Body of pancreas (tissue), 4 donors: ENCODE results near the gene ATF2. TPM values are rescaled to one million over a fixed set of nuclear protein-coding genes. Genes with fewer than 3 reads are reported as not detected.
"Not testable (repeated sequence)": the region's sequence is repeated elsewhere in the genome, so short reads cannot be mapped to it uniquely, and the experiment has no call there.

ENCODE experiments used
- ATAC-seq: fragments of 150-250 bp; one replicate; pipeline ENCODE4 v1.9.1; 2016
- DNase-seq, 4 donors: peaks; one replicate each; pipeline ENCODE4 v3.0.0-alpha.2; 2019
- H3K27ac ChIP-seq, 4 donors: fragments of 200-600 bp; sonication (generic); 1 replicate in 3 of 4; 2 replicates in 1 of 4; pipeline versions ENCODE4 v1.5.1 to v1.6.1; 2016 to 2019; ENCODE audit warnings: mild to moderate bottlenecking in 1 of 4, mixed read lengths in 1 of 4, moderate library complexity in 1 of 4
- H3K27me3 ChIP-seq, 2 donors: fragments of 200-600 bp; sonication (generic); one replicate each; pipeline ENCODE4 v1.6.0; 2016; ENCODE audit warnings: mild to moderate bottlenecking in 1 of 2
- H3K36me3 ChIP-seq, 2 donors: fragments of 200-600 bp; sonication (generic); replicated peaks in 1 of 2; 2 replicates each; pipeline ENCODE4 v1.5.1; 2016; ENCODE audit warnings: low read depth in 2 of 2; ENCODE audit not compliant: insufficient read depth in 1 of 2
- H3K4me1 ChIP-seq: fragments of 200-600 bp; sonication (generic); one replicate; pipeline ENCODE4 v1.6.0; 2016
- H3K4me3 ChIP-seq, 2 donors: fragments of 200-600 bp; sonication (generic); 1 replicate in 1 of 2; 2 replicates in 1 of 2; pipeline ENCODE4 v1.5.1; 2016 to 2019
- H3K9me3 ChIP-seq, 3 donors: fragments of 200-600 bp; sonication (generic); 1 replicate in 2 of 3; 2 replicates in 1 of 3; pipeline ENCODE4 v1.5.1; 2016
- POLR2A ChIP-seq, 3 donors: fragments of 450-650 bp; IDR thresholded peaks; one replicate each; pipeline ENCODE4 v1.6.1; 2016; ENCODE audit warnings: antibody characterized with exemption in 3 of 3, mild to moderate bottlenecking in 2 of 3
- WGBS, 2 donors: methylation state at CpG; one replicate each; pipeline ENCODE4 v1.1.5; 2017; 5-methylcytosine and 5-hydroxymethylcytosine counted together
- intact Hi-C: fragments of 100-400 bp; cut with DNase I; formaldehyde crosslinking; loops from one replicate; pipeline ENCODE4 v1.15.1; 2023
- total RNA-seq, 2 donors: library from RNA; depleted of rRNA; stranded (reverse); fragments of >200 nt; gene quantifications; one replicate each; pipeline ENCODE4 v1.1.0, GENCODE V29; 2016
- TF ChIP-seq, protein P1 (sequence below), 7 experiments: fragments of 450-650 bp in 4 of 7; fragments of 200-600 bp in 3 of 7; sonication (generic) in 3 of 7; IDR thresholded peaks; one replicate each; pipeline ENCODE4 v1.5.1; 2016 to 2019; ENCODE audit warnings: antibody characterized with exemption in 7 of 7

Gene ATF2
- total RNA-seq, 2 donors from 2014 or later = 24.6 to 48.1 TPM

DNA sequence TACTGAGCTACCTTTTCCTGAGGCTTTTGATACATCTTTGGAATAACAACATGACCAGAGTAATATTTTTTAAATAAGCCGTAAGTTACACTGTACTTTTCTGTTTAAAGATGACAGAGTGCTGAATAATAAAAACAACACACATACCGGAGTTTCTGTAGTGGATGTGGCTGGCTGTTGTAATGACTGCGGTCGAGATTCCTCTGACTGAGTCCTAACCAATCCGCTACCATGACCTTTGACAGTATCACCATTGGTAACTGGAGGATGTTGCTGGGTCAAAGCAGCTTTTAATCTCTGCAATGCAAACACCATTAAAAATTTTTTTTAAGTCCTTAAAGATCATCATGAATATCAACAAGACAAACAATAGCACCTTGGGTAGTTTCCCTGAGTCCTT is 70.7 kb downstream of the ATF2 start:
- no peaks in the 10 kb centered on the region for H3K27me3 ChIP-seq
- H3K4me1 ChIP-seq = no peaks in the 10 kb centered on the region
- H3K27ac ChIP-seq = no peak overlapping the region
- intact Hi-C loops = no loop called here
- ATAC-seq (no peak), DNase-seq (no peak)
- H3K9me3 ChIP-seq = no peaks in the 10 kb centered on the region
- TF ChIP-seq, protein P1, sequence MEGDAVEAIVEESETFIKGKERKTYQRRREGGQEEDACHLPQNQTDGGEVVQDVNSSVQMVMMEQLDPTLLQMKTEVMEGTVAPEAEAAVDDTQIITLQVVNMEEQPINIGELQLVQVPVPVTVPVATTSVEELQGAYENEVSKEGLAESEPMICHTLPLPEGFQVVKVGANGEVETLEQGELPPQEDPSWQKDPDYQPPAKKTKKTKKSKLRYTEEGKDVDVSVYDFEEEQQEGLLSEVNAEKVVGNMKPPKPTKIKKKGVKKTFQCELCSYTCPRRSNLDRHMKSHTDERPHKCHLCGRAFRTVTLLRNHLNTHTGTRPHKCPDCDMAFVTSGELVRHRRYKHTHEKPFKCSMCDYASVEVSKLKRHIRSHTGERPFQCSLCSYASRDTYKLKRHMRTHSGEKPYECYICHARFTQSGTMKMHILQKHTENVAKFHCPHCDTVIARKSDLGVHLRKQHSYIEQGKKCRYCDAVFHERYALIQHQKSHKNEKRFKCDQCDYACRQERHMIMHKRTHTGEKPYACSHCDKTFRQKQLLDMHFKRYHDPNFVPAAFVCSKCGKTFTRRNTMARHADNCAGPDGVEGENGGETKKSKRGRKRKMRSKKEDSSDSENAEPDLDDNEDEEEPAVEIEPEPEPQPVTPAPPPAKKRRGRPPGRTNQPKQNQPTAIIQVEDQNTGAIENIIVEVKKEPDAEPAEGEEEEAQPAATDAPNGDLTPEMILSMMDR (IDR thresholded peaks at IDR 0.05) = no peak
- no peak for TF ChIP-seq POLR2A (IDR thresholded peaks at IDR 0.05)
- WGBS, 2 donors = 92 to 94% methylated on average over 5 of the region's 5 CpGs
- no peak overlapping the region for H3K4me3 ChIP-seq
- H3K36me3 ChIP-seq = peaks cover 4 to 5% of the 10 kb centered on the region in 2 donors

DNA sequence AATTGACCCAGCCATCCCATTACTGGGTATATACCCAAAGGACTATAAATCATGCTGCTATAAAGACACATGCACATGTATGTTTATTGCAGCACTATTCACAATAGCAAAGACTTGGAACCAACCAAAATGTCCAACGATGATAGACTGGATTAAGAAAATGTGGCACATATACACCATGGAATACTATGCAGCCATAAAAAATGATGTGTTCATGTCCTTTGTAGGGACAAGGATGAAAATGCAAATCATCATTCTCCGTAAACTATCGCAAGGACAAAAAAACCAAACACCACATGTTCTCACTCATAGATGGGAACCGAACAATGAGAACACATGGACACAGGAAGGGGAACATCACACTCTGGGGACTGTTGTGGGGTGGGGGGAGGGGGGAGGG is 83.9 kb downstream of the ATF2 start:
- H3K27ac ChIP-seq, ATAC-seq, H3K4me1 ChIP-seq, H3K9me3 ChIP-seq, intact Hi-C loops, H3K36me3 ChIP-seq, H3K27me3 ChIP-seq, DNase-seq, H3K4me3 ChIP-seq: not testable (repeated sequence)
- WGBS, 2 donors = 89 to 95% methylated on average over 4 of the region's 4 CpGs

- intact Hi-C loops = no loop called here
- DNase-seq (no peak), ATAC-seq (no peak)
- TF ChIP-seq POLR2A (IDR thresholded peaks at IDR 0.05) = no peak
- TF ChIP-seq, protein P1 (IDR thresholded peaks at IDR 0.05) = no peak
- Histone ChIP-seq H3K27ac (no peak overlapping the region), H3K4me3 (no peak overlapping the region), H3K27me3 (no peaks in the 10 kb centered on the region), H3K4me1 (no peaks in the 10 kb centered on the region), H3K36me3 (peaks cover 0 to 4% of the 10 kb centered on the region in 2 donors), H3K9me3 (no peaks in the 10 kb centered on the region)
- WGBS, 2 donors = 94 to 96% methylated on average over 3 of the region's 3 CpGs
These were observed 87.5 kb downstream of the ATF2 start for GRCh38 chr2:175080479-175080878.

- no peak for DNase-seq
- Histone ChIP-seq H3K4me1 (no peaks in the 10 kb centered on the region), H3K36me3 (peaks cover 0 to 4% of the 10 kb centered on the region in 2 donors), H3K4me3 (no peak overlapping the region), H3K9me3 (no peaks in the 10 kb centered on the region), H3K27me3 (no peaks in the 10 kb centered on the region), H3K27ac (no peak overlapping the region)
- TF ChIP-seq, protein P1 (IDR thresholded peaks at IDR 0.05) = no peak
- TF ChIP-seq POLR2A (IDR thresholded peaks at IDR 0.05) = no peak
- 47 to 100% methylated on average over 1 of the region's 1 CpG for WGBS, 2 donors
- no peak for ATAC-seq
- intact Hi-C loops = no loop called here
These were observed 91.7 kb downstream of the ATF2 start for GRCh38 chr2:175076272-175076671.

GRCh38 chr2:175074478-175074877 is 93.5 kb downstream of the ATF2 start:
- H3K4me1 ChIP-seq = no peaks in the 10 kb centered on the region
- WGBS, 2 donors = 89 to 95% methylated on average over 6 of the region's 6 CpGs
- no peaks in the 10 kb centered on the region for H3K36me3 ChIP-seq
- H3K27me3 ChIP-seq = no peaks in the 10 kb centered on the region
- TF ChIP-seq POLR2A (IDR thresholded peaks at IDR 0.05) = no peak
- TF ChIP-seq, protein P1 (IDR thresholded peaks at IDR 0.05) = no peak
- intact Hi-C loops = no loop called here
- DNase-seq = no peak
- H3K27ac ChIP-seq = no peak overlapping the region
- H3K4me3 ChIP-seq = no peak overlapping the region
- ATAC-seq = no peak
- H3K9me3 ChIP-seq = no peaks in the 10 kb centered on the region
